HUES48 (cell line): ENCODE data around the gene NR3C1.

Experiments
- H3K27ac ChIP-seq: one replicate; pipeline ENCODE4 v1.7.0; 2013; ENCODE audit warnings: low read depth, low read length, inconsistent platforms
- H3K27me3 ChIP-seq: 2 replicates; pipeline ENCODE4 v1.6.1; 2013; ENCODE audit warnings: mild to moderate bottlenecking, low read length; ENCODE audit not compliant: control insufficient read depth, insufficient read depth
- H3K36me3 ChIP-seq: 2 replicates; pipeline ENCODE4 v1.6.1; 2013; ENCODE audit warnings: low read length; ENCODE audit not compliant: control insufficient read depth, insufficient read depth
- H3K4me1 ChIP-seq: 2 replicates; pipeline ENCODE4 v1.6.1; 2013; ENCODE audit warnings: mild to moderate bottlenecking, low read length; ENCODE audit not compliant: control insufficient read depth, insufficient read depth
- H3K4me3 ChIP-seq: 2 replicates; pipeline ENCODE4 v1.5.1; 2013; ENCODE audit warnings: mild to moderate bottlenecking, low read depth, low read length
- H3K9ac ChIP-seq: 2 replicates; pipeline ENCODE4 v1.6.1; 2013; ENCODE audit warnings: mild to moderate bottlenecking, low read depth, low read length, moderate library complexity
- H3K9me3 ChIP-seq: 2 replicates; pipeline ENCODE4 v1.6.1; 2013; ENCODE audit warnings: low read length; ENCODE audit not compliant: control insufficient read depth, insufficient read depth

NR3C1 gene

DNA sequence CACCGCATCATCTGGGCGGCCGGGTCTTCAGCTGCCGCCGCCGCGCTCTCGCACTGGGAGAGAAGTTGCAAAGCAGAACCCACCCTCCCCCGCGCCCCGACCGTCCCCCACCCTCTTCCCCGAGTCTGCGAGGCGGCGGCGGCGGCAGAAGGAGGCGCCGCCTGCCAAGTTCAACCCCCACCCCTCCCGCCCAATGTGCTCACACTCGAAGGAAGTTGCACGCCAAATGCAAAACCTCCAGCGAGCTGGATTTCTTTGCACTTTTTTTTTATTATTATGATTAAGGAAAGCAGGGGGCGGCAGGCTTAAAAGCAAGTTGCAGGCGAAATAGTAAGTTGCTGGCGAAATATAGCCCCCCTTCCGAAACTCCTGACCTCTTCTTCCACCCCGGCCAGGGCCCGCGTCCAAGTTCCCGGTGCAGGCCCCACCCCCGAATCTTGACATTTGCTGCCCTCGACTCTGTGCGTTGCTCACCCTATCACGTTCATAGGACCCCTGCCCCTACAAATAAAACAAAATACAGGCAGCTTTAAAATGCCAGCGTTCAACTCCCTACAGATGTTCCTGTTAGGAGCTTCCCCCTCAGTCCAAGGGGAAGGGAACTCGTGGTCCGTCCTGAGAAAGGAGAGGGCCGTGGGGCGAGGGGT, 1.1 kb upstream of the NR3C1 start:
- Histone ChIP-seq H3K4me1 (peaks cover 26% of the 10 kb centered on the region), H3K9me3 (no peaks in the 10 kb centered on the region), H3K4me3 (peak overlapping the region; percentile 75), H3K9ac (no peak overlapping the region; the same call in 1 of the 2 replicates), H3K27ac (peak overlapping the region; percentile 97), H3K27me3 (peaks cover 33% of the 10 kb centered on the region), H3K36me3 (no peaks in the 10 kb centered on the region)

DNA sequence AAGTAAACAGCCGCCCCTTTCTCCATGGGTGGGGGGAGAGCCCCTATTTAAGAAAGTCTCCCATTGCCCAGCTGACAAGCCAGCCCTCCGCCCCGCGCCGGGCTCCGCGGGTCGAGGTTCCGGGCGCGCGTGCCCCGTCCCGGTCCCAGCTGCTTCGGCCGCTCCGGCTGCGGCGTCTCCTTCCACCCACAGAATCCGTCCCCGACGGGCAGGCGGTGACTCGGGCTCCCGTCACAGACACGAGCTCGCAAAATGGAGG, 223 bp downstream of the NR3C1 start:
- 0 out of 2 replicates have a peak overlapping the region, but pooled peaks have one; percentile 12 for H3K9ac ChIP-seq
- no peaks in the 10 kb centered on the region for H3K9me3 ChIP-seq
- H3K27me3 ChIP-seq, result peaks cover 33% of the 10 kb centered on the region
- H3K4me1 ChIP-seq, result peaks cover 39% of the 10 kb centered on the region
- peak overlapping the region; percentile 24 for H3K27ac ChIP-seq
- H3K36me3 ChIP-seq, result no peaks in the 10 kb centered on the region
- peak overlapping the region; percentile 75 for H3K4me3 ChIP-seq

DNA sequence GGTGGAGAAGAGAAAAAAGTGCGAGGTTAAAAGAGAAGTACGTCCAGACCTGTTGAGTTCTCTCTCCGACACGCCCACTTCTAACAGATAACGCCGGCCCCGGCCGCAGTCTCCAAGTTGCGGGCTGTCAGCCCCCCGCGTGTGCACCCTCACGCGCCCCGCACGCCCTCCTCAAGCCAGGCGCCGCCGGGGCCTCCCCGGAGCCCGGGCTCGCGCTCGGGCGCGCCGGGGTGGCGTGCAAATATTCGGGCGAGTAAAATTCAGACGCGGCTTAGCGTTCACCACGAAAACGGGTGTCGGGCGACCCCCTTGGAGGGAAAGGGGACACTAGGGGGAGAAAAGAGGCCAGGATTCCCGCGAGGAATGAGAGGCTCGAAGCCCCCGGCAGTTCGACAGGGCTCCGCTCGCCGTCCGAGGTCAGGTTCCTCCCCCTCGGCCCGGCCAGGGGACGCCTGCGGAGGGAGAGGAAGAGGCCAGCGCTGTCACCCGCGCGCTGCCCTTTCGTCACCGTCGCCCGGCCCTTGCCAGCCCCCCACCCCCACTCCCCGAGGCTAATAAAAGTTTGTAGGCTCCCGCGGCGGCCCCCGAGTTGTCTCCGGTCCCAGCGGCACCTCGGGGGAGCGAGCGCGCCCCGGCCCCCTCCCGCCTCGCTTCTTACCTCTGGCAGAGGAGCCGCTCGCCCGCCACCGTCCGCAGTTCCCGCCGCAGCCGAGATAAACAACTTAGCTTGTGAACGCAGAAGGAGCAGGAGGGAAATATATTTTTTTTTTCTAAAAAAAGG, 743 bp downstream of the NR3C1 start:
- peaks cover 44% of the 10 kb centered on the region for H3K4me1 ChIP-seq
- H3K9me3 ChIP-seq, result no peaks in the 10 kb centered on the region
- H3K27me3 ChIP-seq, result peaks cover 33% of the 10 kb centered on the region
- H3K4me3 ChIP-seq, result peak overlapping the region; percentile 75
- H3K27ac ChIP-seq, result peak overlapping the region; percentile 24
- H3K9ac ChIP-seq, result no peak overlapping the region
- no peaks in the 10 kb centered on the region for H3K36me3 ChIP-seq

DNA sequence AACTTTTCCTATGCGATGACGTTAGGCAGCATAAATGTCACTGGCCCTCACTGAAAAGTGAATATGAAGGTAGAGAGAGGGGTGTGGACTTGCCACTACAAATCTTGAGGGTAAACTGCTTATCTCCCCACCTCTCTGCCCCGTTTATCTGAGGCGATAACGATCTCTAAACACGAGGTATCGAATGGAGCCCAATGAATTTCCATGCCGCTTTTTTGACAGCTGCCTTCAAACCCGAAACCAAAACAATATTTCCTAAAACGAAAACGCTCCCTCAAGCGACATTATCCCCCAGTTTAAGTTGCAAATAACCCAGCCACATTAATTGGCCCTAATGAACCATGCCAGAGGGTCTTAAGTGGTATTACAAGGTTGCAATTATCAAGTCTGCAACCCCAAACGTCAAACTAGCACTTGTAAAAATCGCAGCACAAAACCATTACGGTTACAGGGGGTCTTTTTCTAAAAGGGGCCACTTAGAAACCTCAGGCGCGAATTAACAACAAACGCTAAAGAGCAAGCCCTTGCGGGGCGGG, 1.4 kb downstream of the NR3C1 start:
- H3K9ac ChIP-seq, result no peak overlapping the region
- H3K27me3 ChIP-seq, result peaks cover 29% of the 10 kb centered on the region
- no peaks in the 10 kb centered on the region for H3K9me3 ChIP-seq
- no peak overlapping the region for H3K27ac ChIP-seq
- H3K4me1 ChIP-seq, result peaks cover 50% of the 10 kb centered on the region
- H3K36me3 ChIP-seq, result no peaks in the 10 kb centered on the region
- H3K4me3 ChIP-seq, result peak overlapping the region; percentile 75

DNA sequence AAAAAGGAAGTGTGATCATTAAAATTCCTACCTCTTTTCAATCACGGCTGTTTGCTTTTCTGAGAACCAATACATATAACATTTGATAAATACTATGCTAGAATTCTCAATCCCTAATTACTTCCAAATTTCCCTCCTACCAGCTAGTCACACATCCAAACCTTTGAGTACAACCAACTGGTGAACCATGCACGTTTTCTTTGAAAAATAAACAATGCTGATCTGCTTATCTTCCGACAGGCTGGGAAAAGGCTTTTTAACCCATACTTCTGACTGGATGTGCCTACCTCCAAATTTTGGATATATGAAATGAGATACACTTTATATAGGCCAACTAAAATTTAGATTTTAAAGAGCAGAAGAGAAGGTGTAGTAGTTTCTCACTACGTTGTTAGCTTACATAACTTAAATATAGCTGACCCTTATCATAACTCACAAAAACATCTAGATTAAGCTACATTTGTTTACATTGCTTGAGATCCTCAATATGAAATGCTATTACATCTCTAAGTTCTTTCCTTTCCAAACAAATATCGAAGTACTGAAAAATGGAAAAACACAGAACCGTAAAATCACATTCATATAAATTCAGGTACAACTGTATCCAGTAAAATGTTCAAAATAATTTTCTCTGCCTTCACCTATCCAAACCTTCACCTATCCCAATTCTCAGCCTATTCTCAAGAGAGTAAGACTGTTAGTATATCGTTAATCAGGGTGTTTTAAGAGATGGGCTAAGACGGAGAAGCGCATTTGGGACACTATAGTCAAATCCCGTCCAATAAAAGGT, 2.1 kb downstream of the NR3C1 start:
- peaks cover 57% of the 10 kb centered on the region for H3K4me1 ChIP-seq
- peak overlapping the region; percentile 75 for H3K4me3 ChIP-seq
- H3K27me3 ChIP-seq, result peaks cover 29% of the 10 kb centered on the region
- H3K27ac ChIP-seq, result no peak overlapping the region
- H3K9ac ChIP-seq, result no peak overlapping the region
- H3K36me3 ChIP-seq, result no peaks in the 10 kb centered on the region
- H3K9me3 ChIP-seq, result no peaks in the 10 kb centered on the region

DNA sequence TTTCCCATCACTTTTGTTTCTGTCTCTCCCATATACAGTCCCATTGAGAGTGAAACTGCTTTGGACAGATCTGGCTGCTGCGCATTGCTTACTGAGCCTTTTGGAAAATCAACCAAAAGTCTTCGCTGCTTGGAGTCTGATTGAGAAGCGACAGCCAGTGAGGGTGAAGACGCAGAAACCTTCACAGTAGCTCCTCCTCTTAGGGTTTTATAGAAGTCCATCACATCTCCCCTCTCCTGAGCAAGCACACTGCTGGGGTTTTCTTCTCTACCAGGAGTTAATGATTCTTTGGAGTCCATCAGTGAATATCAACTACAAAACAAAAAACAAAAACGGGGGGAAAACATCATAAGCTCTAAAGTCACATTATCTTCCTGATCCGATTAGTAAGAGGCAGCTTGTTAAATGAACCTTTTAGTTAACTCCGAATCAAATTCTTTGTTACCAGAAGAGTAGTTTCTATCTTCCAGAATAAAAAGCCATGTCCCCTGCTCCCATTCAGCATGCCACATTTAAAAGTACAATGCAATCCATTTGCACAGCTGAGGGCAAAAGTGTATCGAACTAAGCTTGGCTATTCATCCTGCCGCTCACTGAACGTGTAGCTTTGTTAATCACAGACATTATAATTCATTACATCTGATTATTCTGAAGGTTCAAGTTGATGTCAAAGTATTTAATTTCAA, 2.8 kb downstream of the NR3C1 start:
- no peak overlapping the region for H3K4me3 ChIP-seq
- no peaks in the 10 kb centered on the region for H3K9me3 ChIP-seq
- H3K36me3 ChIP-seq, result no peaks in the 10 kb centered on the region
- H3K4me1 ChIP-seq, result peaks cover 64% of the 10 kb centered on the region
- peaks cover 29% of the 10 kb centered on the region for H3K27me3 ChIP-seq
- no peak overlapping the region for H3K27ac ChIP-seq
- H3K9ac ChIP-seq, result no peak overlapping the region

DNA sequence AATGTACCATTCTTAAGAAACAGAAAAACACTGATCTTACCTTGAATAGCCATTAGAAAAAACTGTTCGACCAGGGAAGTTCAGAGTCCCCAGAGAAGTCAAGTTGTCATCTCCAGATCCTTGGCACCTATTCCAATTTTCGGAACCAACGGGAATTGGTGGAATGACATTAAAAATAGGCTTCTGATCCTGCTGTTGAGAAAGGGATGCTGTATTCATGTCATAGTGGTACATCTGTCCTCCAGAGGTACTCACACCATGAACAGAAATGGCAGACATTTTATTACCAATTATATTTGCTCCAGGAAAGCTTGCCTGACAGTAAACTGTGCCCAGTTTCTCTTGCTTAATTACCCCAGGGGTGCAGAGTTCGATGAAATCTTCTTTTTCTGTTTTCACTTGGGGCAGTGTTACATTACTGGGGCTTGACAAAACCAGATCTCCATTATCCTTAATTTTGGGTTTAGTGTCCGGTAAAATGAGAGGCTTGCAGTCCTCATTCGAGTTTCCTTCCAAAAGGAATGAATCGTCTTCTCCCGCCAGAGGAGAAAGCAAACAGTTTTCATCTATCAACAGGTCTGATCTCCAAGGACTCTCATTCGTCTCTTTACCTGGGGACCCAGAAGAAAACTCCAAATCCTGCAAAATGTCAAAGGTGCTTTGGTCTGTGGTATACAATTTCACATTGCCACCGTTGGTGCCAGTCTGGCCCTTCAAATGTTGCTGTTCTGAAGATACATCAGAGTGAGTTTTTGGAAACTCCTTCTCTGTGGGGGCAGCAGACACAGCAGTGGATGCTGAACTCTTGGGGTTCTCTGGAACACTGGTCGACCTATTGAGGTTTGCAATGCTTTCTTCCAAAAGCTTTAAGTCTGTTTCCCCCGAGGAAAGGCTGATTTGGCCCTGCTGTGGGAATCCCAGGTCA, 3.6 kb downstream of the NR3C1 start:
- Histone ChIP-seq H3K9ac (no peak overlapping the region), H3K4me1 (peaks cover 73% of the 10 kb centered on the region), H3K4me3 (no peak overlapping the region), H3K9me3 (no peaks in the 10 kb centered on the region), H3K36me3 (no peaks in the 10 kb centered on the region), H3K27ac (no peak overlapping the region), H3K27me3 (peaks cover 29% of the 10 kb centered on the region)

DNA sequence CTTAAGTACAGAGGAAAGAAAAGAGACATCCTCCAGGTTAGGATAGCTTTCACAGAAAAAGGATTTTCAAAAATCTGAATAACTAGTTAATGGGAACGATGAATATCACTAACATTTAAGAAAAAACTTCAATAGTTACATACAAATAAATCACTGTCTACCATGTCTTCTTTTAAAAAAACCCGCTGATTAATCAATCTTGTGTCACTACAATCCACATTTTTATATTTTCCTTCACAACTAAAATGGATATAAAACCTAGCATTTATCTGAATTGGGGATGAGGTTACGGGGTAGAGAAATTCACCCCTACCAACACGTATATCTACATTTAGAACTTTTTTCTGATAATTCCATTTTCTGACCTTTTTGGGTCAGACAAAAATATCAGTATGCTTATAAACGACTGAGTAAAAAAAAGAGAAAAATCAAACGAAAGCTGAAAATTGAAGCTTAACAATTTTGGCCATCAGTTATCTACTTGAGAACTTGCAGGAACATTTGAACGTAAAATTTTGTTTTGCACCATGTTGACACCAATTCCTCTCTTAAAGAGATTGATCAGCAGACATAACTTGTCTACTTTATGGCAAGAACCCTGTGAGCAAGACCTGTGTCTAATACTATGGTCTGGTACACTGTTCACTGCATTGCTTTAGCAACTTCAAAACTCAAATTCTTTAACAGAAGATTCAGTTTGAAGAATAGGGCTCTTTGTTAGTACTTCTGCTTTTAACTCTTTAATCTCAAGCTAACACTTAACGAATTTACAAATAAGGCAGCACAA, 4.8 kb downstream of the NR3C1 start:
- Histone ChIP-seq H3K9me3 (no peaks in the 10 kb centered on the region), H3K27ac (peak overlapping the region; percentile 83), H3K4me3 (peak overlapping the region; percentile 1; the same call in 1 of the 2 replicates), H3K36me3 (no peaks in the 10 kb centered on the region), H3K27me3 (peaks cover 29% of the 10 kb centered on the region), H3K4me1 (peaks cover 79% of the 10 kb centered on the region), H3K9ac (no peak overlapping the region)

DNA sequence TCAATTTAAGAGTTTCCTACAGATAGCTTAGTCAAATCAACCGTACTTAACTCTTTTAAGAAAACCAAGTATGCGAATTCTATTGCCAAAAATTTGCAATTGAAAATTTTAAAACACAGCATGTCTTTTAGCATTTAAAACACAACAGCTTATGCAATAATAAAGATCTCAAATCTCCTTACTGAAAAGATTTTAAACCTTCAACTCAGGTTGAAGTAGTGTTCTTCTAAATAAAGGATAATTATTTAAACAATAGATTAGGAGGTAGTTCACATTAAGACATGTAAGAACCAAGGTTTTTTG, 5.5 kb downstream of the NR3C1 start:
- Histone ChIP-seq H3K9me3 (no peaks in the 10 kb centered on the region), H3K4me3 (0 out of 2 replicates have a peak overlapping the region, but pooled peaks have one; percentile 1), H3K27me3 (peaks cover 29% of the 10 kb centered on the region), H3K4me1 (peaks cover 82% of the 10 kb centered on the region), H3K27ac (peak overlapping the region; percentile 83), H3K9ac (no peak overlapping the region), H3K36me3 (no peaks in the 10 kb centered on the region)
